NT2/D1 (cell line): ENCODE results near the gene RPLP1.

Source experiments
- DNase-seq: peaks from one replicate; pipeline ENCODE4 v3.0.0-alpha.2; 2011; ENCODE audit warnings: low read depth, low spot score
- H3K27me3 ChIP-seq: 2 replicates; pipeline ENCODE4 v1.6.0; 2011; ENCODE audit warnings: mild to moderate bottlenecking; ENCODE audit not compliant: insufficient read length, insufficient read depth
- H3K36me3 ChIP-seq: 2 replicates; pipeline ENCODE4 v1.6.1; 2011; ENCODE audit warnings: mild to moderate bottlenecking, low read length, mixed read lengths; ENCODE audit not compliant: insufficient read depth, insufficient read length
- H3K4me1 ChIP-seq: 2 replicates; pipeline ENCODE4 v1.5.1; 2011; ENCODE audit not compliant: insufficient read depth, insufficient read length
- H3K4me3 ChIP-seq: 2 replicates; pipeline ENCODE4 v1.5.1; 2011; ENCODE audit warnings: low read depth; ENCODE audit not compliant: insufficient read length
- H3K9ac ChIP-seq: 2 replicates; pipeline ENCODE4 v1.6.0; 2011; ENCODE audit warnings: low read depth; ENCODE audit not compliant: insufficient read length
- H3K9me3 ChIP-seq: 2 replicates; pipeline ENCODE4 v1.5.1; 2011; ENCODE audit warnings: mild to moderate bottlenecking, low read length; ENCODE audit not compliant: insufficient read depth
- SUZ12 ChIP-seq: IDR thresholded peaks from 2 replicates; pipeline ENCODE4 v1.6.1; 2011; ENCODE audit not compliant: insufficient read length, insufficient read depth; ENCODE audit errors: extremely low read depth
- YY1 ChIP-seq: IDR thresholded peaks from 2 replicates; pipeline ENCODE4 v1.6.1; 2011; ENCODE audit not compliant: insufficient read length, insufficient read depth
- ZNF274 ChIP-seq: IDR thresholded peaks from 2 replicates; pipeline ENCODE4 v1.6.1; 2011; ENCODE audit warnings: mild to moderate bottlenecking, low read depth, low read length

The RPLP1 gene

GRCh38 chr15:69424001-69424400 lies 28.6 kb upstream of the RPLP1 start:
- no peak for TF ChIP-seq YY1
- TF ChIP-seq SUZ12 = no peak
- TF ChIP-seq ZNF274 = no peak
- no peaks in the 10 kb centered on the region for H3K4me1 ChIP-seq
- H3K36me3 ChIP-seq = peaks cover 98% of the 10 kb centered on the region
- H3K9me3 ChIP-seq = no peaks in the 10 kb centered on the region
- H3K4me3 ChIP-seq = no peak overlapping the region
- H3K9ac ChIP-seq = no peak overlapping the region
- DNase-seq = no peak
- no peaks in the 10 kb centered on the region for H3K27me3 ChIP-seq

DNA sequence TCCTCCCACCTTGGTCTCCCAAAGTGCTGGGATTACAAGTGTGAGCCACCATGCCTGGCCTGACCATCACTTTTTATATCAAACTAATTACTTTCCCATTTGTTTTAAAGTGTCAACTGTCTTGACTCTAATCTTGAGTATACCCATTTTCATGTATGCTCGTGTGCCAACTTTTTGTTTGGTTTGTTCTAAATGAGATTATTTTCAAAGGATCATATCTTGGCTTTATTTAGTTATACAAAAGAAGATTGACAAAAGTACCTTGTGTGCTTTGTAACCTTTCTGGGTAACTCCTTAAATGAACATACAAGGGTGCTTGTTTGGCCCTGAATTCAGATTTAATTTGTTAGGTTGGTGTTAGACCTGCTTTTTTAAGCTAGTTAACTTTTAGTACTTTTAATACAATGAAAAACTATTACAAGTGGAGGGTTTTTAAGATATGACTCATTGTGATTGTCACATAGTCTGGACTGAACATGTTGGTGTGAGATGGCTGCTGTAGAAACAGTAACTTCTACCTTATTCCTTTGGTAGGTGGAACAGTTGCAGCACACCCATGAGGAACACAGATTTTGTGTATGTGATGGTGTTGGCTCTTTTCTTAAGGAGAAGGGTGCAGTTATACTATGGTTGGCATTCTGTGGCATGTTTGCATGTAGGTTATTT lies 27.7 kb upstream of the RPLP1 start:
- Histone ChIP-seq H3K4me1 (no peaks in the 10 kb centered on the region), H3K9ac (no peak overlapping the region), H3K4me3 (no peak overlapping the region), H3K27me3 (no peaks in the 10 kb centered on the region), H3K36me3 (peaks cover 98% of the 10 kb centered on the region), H3K9me3 (no peaks in the 10 kb centered on the region)
- DNase-seq = no peak
- TF ChIP-seq YY1 = no peak

DNA sequence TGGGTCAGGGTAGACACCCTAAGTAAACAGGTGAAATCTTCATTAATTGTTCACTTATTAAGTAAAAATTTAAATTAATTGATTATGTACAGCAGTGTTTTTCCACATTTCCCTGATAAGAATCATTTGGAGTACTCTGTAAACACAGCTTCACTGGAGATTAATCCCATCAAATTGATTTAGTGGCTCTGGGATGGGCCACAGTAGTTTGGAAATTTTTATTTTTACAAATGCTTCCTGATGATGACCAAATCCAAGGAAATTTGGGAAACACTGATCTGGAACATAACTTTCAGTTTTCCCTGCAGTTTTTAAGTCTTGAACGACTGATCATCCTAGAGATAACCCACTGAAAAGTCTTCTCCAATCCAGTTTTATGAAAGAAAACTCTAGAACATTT lies 18.8 kb upstream of the RPLP1 start:
- no peaks in the 10 kb centered on the region for H3K4me1 ChIP-seq
- H3K36me3 ChIP-seq = peaks cover 85% of the 10 kb centered on the region
- H3K27me3 ChIP-seq = no peaks in the 10 kb centered on the region
- no peak for TF ChIP-seq SUZ12
- no peak for TF ChIP-seq ZNF274
- TF ChIP-seq YY1 = no peak
- DNase-seq = no peak
- no peak overlapping the region for H3K4me3 ChIP-seq
- H3K9ac ChIP-seq = no peak overlapping the region
- H3K9me3 ChIP-seq = no peaks in the 10 kb centered on the region

- Histone ChIP-seq H3K9me3 (no peaks in the 10 kb centered on the region), H3K27me3 (no peaks in the 10 kb centered on the region), H3K4me1 (no peaks in the 10 kb centered on the region), H3K4me3 (no peak overlapping the region), H3K36me3 (peaks cover 85% of the 10 kb centered on the region), H3K9ac (no peak overlapping the region)
- TF ChIP-seq SUZ12 = no peak
- TF ChIP-seq YY1 = no peak
- TF ChIP-seq ZNF274 = no peak
- no peak for DNase-seq
Measured at GRCh38 chr15:69434238-69434637, 18.4 kb upstream of the RPLP1 start.

DNA sequence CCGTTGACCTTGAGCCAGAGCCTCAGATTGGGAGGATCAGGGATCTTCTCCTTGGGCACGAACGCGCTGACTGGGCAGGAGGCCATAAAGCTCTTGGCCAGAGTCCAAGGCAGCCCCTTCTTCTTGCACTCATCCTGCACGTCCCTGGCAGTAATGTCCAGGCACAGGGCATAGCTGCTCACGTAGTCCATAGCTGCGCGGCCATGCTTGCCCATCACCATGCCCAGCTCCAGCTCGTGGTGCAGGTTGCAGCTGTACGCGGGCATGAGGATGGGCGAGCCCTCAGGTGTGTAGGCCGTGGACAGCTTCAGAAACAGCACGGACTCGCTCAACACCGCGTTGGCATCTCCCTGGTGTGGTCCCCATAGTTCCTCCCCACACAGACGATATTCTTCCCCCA lies 17.9 kb upstream of the RPLP1 start:
- H3K4me3 ChIP-seq = no peak overlapping the region
- no peak for DNase-seq
- TF ChIP-seq YY1 = no peak
- H3K9ac ChIP-seq = no peak overlapping the region
- H3K9me3 ChIP-seq = no peaks in the 10 kb centered on the region
- peaks cover 85% of the 10 kb centered on the region for H3K36me3 ChIP-seq
- H3K27me3 ChIP-seq = no peaks in the 10 kb centered on the region
- no peaks in the 10 kb centered on the region for H3K4me1 ChIP-seq

- Histone ChIP-seq H3K27me3 (no peaks in the 10 kb centered on the region), H3K36me3 (peaks cover 85% of the 10 kb centered on the region), H3K4me3 (no peak overlapping the region), H3K9ac (no peak overlapping the region), H3K9me3 (no peaks in the 10 kb centered on the region), H3K4me1 (no peaks in the 10 kb centered on the region)
- TF ChIP-seq SUZ12 (no peak), YY1 (no peak), ZNF274 (no peak)
- no peak for DNase-seq
Measured at GRCh38 chr15:69435985-69436384, 16.6 kb upstream of the RPLP1 start.

DNA sequence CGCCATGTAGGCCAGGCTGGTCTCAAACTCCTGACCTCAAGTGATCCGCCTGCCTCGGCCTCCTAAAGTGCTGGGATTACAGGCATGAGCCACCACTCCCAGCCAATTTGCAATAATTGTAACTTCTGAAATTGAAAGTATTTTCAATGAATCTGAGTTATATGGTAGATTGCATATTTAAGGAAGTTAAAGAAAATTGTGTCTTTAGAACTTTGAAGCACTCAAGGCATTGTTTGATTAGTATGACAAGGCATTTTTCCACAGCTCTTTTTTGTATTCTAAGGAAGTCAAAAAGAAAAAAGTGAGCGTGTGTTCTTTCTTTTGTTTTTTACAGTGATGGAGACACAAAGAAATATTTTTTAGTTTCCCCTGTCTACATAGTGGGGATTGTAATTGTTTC lies 15.7 kb upstream of the RPLP1 start:
- no peaks in the 10 kb centered on the region for H3K4me1 ChIP-seq
- TF ChIP-seq ZNF274 (no peak), SUZ12 (no peak), YY1 (no peak)
- no peaks in the 10 kb centered on the region for H3K9me3 ChIP-seq
- no peak for DNase-seq
- H3K9ac ChIP-seq = no peak overlapping the region
- H3K4me3 ChIP-seq = no peak overlapping the region
- H3K36me3 ChIP-seq = peaks cover 84% of the 10 kb centered on the region
- H3K27me3 ChIP-seq = no peaks in the 10 kb centered on the region

GRCh38 chr15:69439623-69440022 lies 13.0 kb upstream of the RPLP1 start:
- Histone ChIP-seq H3K36me3 (peaks cover 83% of the 10 kb centered on the region), H3K9me3 (no peaks in the 10 kb centered on the region), H3K4me1 (no peaks in the 10 kb centered on the region), H3K9ac (no peak overlapping the region), H3K4me3 (no peak overlapping the region), H3K27me3 (no peaks in the 10 kb centered on the region)
- no peak for DNase-seq
- no peak for TF ChIP-seq ZNF274
- TF ChIP-seq SUZ12 = no peak
- TF ChIP-seq YY1 = no peak
